Measurements from ENCODE around the gene DNAH9.

DNAH9 gene

DNA sequence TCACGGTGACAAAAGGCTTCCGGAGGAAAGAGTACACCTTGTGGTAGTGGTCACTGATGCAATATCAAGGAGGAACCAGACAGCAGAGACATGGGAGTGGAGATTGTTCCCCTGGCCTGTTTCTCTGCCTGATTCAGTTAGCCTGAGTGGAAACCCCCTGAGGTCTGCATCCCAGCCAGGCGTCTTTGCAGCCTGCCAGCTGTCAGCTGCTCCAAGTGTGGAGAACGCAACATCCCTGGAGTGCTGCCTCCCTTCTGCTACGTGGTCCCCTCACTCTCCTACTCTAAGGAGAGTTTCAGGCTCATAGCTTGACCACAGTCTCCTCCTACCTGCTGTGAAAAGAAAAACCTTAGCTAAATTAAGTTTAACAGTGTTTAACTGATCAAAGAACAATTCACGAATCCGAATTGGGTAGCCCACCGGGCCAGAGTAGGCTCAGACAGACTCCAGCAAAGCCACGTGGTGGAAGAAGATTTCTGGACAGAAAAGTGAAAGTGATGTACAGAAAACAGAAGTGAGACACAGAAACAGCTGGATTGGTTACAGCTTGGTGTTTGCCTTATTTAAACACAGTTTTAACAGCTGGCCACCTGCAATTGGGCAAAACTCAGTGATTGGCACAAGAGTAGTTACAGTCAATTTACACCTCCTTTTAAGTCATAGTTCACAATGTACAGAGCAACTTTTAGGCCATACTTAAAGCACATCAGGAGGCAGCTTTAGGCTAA is 188.6 kb downstream of the DNAH9 start:
- no peaks in the 10 kb centered on the region for H3K36me3 ChIP-seq (ENCODE audit: control insufficient read depth, insufficient read depth, low read length)
- no peak for DNase-seq
- H3K4me1 ChIP-seq (ENCODE audit: control insufficient read depth, insufficient read depth, low read length, poor library complexity, severe bottlenecking): no peaks in the 10 kb centered on the region
- no peak overlapping the region for H3K27ac ChIP-seq (ENCODE audit: insufficient read depth, low read length, poor library complexity, severe bottlenecking)
- no peaks in the 10 kb centered on the region for H3K9me3 ChIP-seq (ENCODE audit: control insufficient read depth, low read length)
- no peak overlapping the region for H3K4me3 ChIP-seq (ENCODE audit: insufficient read depth, low read depth, low read length, poor library complexity, severe bottlenecking)
- no peaks in the 10 kb centered on the region for H3K27me3 ChIP-seq (replicated peaks; ENCODE audit: control insufficient read depth, insufficient read depth, low read length, poor library complexity, severe bottlenecking)

DNA sequence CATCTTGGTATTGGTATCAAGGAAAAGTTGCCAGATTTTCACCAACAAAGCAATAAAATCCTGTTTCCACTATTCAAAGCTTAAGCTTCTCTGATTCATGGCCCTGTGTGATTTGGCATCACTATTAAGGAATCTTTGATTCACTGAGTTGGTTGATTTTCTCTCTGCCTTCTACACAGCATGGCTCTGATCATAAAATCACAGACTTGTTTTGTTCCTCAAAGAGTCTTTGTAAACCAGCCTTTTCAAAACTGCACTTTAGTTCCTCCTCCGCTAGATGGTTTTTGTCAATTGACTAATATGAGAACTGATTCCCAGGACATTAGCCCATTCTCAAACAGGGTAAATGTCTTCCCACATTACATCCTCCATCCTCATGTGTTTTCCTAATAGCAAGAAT is 197.6 kb downstream of the DNAH9 start:
- Histone ChIP-seq H3K27ac (ENCODE audit: insufficient read depth, low read length, poor library complexity, severe bottlenecking) (no peak overlapping the region), H3K27me3 (replicated peaks; ENCODE audit: control insufficient read depth, insufficient read depth, low read length, poor library complexity, severe bottlenecking) (no peaks in the 10 kb centered on the region), H3K36me3 (ENCODE audit: control insufficient read depth, insufficient read depth, low read length) (no peaks in the 10 kb centered on the region), H3K4me1 (ENCODE audit: control insufficient read depth, insufficient read depth, low read length, poor library complexity, severe bottlenecking) (no peaks in the 10 kb centered on the region), H3K4me3 (ENCODE audit: insufficient read depth, low read depth, low read length, poor library complexity, severe bottlenecking) (no peak overlapping the region), H3K9me3 (ENCODE audit: control insufficient read depth, low read length) (no peaks in the 10 kb centered on the region)
- DNase-seq: no peak

DNA sequence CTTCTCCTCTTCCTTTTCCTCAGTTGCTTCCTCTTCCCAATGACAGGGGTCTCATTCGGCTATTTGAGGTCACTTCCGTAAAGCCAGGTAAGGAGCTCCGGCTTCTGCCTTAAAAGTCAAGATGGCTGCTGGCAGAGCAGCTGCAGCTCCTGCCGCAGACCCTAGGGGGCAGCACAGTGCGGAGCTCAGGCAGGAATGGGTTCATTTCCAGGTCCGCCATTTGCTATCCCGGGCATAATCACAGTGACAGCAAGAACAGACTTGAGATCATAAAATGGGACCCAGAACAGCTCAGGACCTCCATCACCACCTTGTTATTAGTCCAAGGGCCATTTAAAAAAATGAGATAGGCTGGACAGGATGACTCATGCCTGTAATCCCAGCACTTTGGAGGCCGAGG is 199.5 kb downstream of the DNAH9 start:
- DNase-seq: no peak
- Histone ChIP-seq H3K4me1 (ENCODE audit: control insufficient read depth, insufficient read depth, low read length, poor library complexity, severe bottlenecking) (no peaks in the 10 kb centered on the region), H3K9me3 (ENCODE audit: control insufficient read depth, low read length) (no peaks in the 10 kb centered on the region), H3K36me3 (ENCODE audit: control insufficient read depth, insufficient read depth, low read length) (no peaks in the 10 kb centered on the region), H3K4me3 (ENCODE audit: insufficient read depth, low read depth, low read length, poor library complexity, severe bottlenecking) (no peak overlapping the region), H3K27ac (ENCODE audit: insufficient read depth, low read length, poor library complexity, severe bottlenecking) (no peak overlapping the region), H3K27me3 (replicated peaks; ENCODE audit: control insufficient read depth, insufficient read depth, low read length, poor library complexity, severe bottlenecking) (no peaks in the 10 kb centered on the region)

DNA sequence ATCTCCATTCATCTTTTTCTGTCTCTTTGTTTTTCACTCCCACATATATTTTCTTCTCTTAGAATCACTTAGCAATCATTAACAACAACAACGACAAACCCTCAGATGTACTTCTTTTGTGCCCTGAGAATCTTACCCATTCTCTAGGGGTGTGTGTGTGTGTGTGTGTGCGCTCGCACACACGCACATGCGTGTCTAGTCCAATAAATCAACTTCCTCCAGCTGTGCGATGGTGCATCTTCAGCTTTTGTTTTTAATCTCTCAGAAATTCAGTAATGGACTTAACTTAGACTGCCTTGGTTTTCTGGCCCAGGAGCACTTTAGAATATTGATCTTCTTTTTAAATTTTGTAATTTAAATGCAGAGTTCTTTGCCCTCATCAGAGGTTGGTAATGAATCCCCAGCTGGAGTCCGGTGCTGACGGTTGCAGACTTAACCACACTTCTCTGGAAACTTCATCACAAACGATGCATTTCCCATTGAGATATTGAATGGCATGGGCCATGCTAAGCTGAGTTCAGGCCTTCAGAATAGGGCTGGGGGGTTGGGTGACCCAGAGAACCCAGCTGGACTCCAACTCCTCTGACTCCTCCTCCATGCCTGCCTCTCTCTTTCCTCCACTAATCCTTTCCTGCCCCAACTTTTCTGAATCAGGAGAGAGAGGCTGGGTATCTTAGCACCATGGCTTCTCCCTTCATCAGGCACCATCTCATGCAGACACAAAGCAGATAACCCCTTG is 205.1 kb downstream of the DNAH9 start:
- Histone ChIP-seq H3K4me1 (ENCODE audit: control insufficient read depth, insufficient read depth, low read length, poor library complexity, severe bottlenecking) (no peaks in the 10 kb centered on the region), H3K9me3 (ENCODE audit: control insufficient read depth, low read length) (no peaks in the 10 kb centered on the region), H3K27ac (ENCODE audit: insufficient read depth, low read length, poor library complexity, severe bottlenecking) (no peak overlapping the region), H3K27me3 (replicated peaks; ENCODE audit: control insufficient read depth, insufficient read depth, low read length, poor library complexity, severe bottlenecking) (no peaks in the 10 kb centered on the region), H3K4me3 (ENCODE audit: insufficient read depth, low read depth, low read length, poor library complexity, severe bottlenecking) (no peak overlapping the region), H3K36me3 (ENCODE audit: control insufficient read depth, insufficient read depth, low read length) (no peaks in the 10 kb centered on the region)
- no peak for DNase-seq

DNA sequence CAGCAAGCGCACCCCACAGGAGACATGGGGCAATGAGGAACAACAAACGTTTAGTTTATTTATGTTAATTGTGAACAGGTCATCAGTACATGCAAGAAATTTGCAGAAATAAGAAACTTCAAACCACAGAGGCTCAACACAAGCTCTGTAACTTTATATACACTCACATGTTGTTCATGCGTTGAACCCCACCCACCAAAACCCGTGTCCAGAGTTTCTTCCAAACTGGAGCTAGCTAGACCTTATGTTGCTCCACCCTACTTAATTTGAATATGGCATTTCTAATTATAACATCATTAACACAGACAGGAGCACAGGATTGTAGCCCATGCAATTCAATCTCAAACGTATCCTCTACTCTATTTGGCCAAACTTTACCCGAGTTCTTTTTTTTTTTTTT is 206.9 kb downstream of the DNAH9 start:
- Histone ChIP-seq H3K4me3 (ENCODE audit: insufficient read depth, low read depth, low read length, poor library complexity, severe bottlenecking) (no peak overlapping the region), H3K27me3 (replicated peaks; ENCODE audit: control insufficient read depth, insufficient read depth, low read length, poor library complexity, severe bottlenecking) (no peaks in the 10 kb centered on the region), H3K9me3 (ENCODE audit: control insufficient read depth, low read length) (no peaks in the 10 kb centered on the region), H3K4me1 (ENCODE audit: control insufficient read depth, insufficient read depth, low read length, poor library complexity, severe bottlenecking) (no peaks in the 10 kb centered on the region), H3K36me3 (ENCODE audit: control insufficient read depth, insufficient read depth, low read length) (no peaks in the 10 kb centered on the region), H3K27ac (ENCODE audit: insufficient read depth, low read length, poor library complexity, severe bottlenecking) (no peak overlapping the region)
- no peak for DNase-seq

DNA sequence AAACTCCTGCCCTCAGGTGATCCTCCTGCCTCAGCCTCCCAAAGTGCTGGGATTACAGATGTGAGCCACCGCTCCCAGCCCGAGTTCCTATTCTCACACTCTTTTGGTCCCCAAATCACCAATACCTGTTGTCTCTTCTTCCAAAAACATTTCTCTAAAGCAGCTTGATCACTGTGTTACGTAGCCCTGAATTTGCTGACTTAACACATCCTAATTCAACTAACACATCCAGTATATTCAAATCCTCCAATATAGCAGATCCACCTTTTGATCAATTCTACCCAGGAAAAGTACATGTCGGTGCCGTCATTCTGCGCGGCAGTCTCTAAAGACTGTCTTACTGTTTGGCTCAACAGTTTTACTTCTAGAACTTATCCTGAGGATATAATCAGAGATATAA is 207.7 kb downstream of the DNAH9 start:
- H3K4me3 ChIP-seq (ENCODE audit: insufficient read depth, low read depth, low read length, poor library complexity, severe bottlenecking): no peak overlapping the region
- no peaks in the 10 kb centered on the region for H3K36me3 ChIP-seq (ENCODE audit: control insufficient read depth, insufficient read depth, low read length)
- H3K27ac ChIP-seq (ENCODE audit: insufficient read depth, low read length, poor library complexity, severe bottlenecking): no peak overlapping the region
- no peaks in the 10 kb centered on the region for H3K9me3 ChIP-seq (ENCODE audit: control insufficient read depth, low read length)
- H3K27me3 ChIP-seq (replicated peaks; ENCODE audit: control insufficient read depth, insufficient read depth, low read length, poor library complexity, severe bottlenecking): no peaks in the 10 kb centered on the region
- H3K4me1 ChIP-seq (ENCODE audit: control insufficient read depth, insufficient read depth, low read length, poor library complexity, severe bottlenecking): no peaks in the 10 kb centered on the region
- DNase-seq: no peak

DNA sequence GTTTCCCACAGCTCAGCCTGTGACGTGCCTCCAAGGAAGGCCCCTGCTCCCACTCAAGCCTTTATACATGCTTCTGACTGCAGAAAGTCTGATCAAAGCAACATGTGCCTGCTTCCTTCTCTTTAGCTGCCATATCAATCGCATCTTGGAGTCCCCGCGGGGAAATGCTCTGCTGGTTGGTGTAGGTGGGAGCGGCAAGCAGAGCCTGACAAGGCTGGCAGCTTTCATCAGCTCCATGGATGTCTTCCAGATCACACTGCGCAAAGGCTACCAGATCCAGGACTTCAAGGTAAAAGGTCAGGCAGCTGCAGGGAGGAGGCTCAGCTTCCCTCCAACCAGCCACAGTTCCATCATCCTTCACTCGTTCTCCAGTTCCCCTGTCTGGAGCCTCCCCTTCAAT is 209.3 kb downstream of the DNAH9 start:
- Histone ChIP-seq H3K4me1 (ENCODE audit: control insufficient read depth, insufficient read depth, low read length, poor library complexity, severe bottlenecking) (no peaks in the 10 kb centered on the region), H3K9me3 (ENCODE audit: control insufficient read depth, low read length) (no peaks in the 10 kb centered on the region), H3K27ac (ENCODE audit: insufficient read depth, low read length, poor library complexity, severe bottlenecking) (no peak overlapping the region), H3K27me3 (replicated peaks; ENCODE audit: control insufficient read depth, insufficient read depth, low read length, poor library complexity, severe bottlenecking) (no peaks in the 10 kb centered on the region), H3K4me3 (ENCODE audit: insufficient read depth, low read depth, low read length, poor library complexity, severe bottlenecking) (no peak overlapping the region), H3K36me3 (ENCODE audit: control insufficient read depth, insufficient read depth, low read length) (no peaks in the 10 kb centered on the region)
- no peak for DNase-seq

DNA sequence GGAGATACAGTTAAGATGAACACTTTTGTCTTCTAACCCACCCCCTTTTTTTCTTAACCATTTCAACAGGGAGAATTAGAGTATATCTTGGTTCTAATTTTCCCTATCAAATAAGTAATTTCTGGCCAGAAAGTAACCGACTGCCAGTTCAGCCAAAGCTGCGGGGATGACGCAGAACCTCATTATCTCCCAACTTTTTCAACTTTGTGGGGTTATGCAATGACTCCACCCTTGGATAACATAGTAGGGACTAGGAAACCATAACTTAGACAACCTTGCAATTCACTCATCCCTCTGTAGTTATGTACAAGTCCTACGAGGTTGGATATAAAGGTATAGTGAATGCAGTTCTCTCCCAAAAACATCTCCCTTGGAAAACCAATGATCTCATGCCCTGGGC is 215.0 kb downstream of the DNAH9 start:
- DNase-seq: no peak
- no peak overlapping the region for H3K27ac ChIP-seq (ENCODE audit: insufficient read depth, low read length, poor library complexity, severe bottlenecking)
- no peaks in the 10 kb centered on the region for H3K27me3 ChIP-seq (replicated peaks; ENCODE audit: control insufficient read depth, insufficient read depth, low read length, poor library complexity, severe bottlenecking)
- H3K9me3 ChIP-seq (ENCODE audit: control insufficient read depth, low read length): no peaks in the 10 kb centered on the region
- no peaks in the 10 kb centered on the region for H3K36me3 ChIP-seq (ENCODE audit: control insufficient read depth, insufficient read depth, low read length)
- H3K4me3 ChIP-seq (ENCODE audit: insufficient read depth, low read depth, low read length, poor library complexity, severe bottlenecking): no peak overlapping the region
- H3K4me1 ChIP-seq (ENCODE audit: control insufficient read depth, insufficient read depth, low read length, poor library complexity, severe bottlenecking): no peaks in the 10 kb centered on the region

DNA sequence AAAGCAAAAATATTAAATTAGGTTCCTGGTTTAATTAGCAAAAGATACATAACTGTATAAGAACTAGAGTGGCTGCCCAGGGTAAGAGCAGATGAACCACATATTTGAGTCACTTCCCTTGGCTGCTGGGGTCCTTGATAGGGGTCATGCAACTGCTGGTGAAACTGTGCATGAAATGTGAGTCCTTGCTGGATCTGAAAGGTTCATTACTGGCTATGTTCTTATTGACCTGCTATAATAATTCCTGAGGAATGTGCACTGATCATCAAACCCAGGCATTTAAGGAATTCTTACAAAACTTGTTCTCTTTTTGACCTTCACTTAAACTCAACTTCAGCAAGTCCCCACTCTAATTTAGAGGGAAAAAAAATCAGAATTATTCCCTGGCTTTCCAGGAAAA is 215.6 kb downstream of the DNAH9 start:
- Histone ChIP-seq H3K4me3 (ENCODE audit: insufficient read depth, low read depth, low read length, poor library complexity, severe bottlenecking) (no peak overlapping the region), H3K27me3 (replicated peaks; ENCODE audit: control insufficient read depth, insufficient read depth, low read length, poor library complexity, severe bottlenecking) (no peaks in the 10 kb centered on the region), H3K4me1 (ENCODE audit: control insufficient read depth, insufficient read depth, low read length, poor library complexity, severe bottlenecking) (no peaks in the 10 kb centered on the region), H3K9me3 (ENCODE audit: control insufficient read depth, low read length) (no peaks in the 10 kb centered on the region), H3K36me3 (ENCODE audit: control insufficient read depth, insufficient read depth, low read length) (no peaks in the 10 kb centered on the region), H3K27ac (ENCODE audit: insufficient read depth, low read length, poor library complexity, severe bottlenecking) (no peak overlapping the region)
- DNase-seq: no peak

DNA sequence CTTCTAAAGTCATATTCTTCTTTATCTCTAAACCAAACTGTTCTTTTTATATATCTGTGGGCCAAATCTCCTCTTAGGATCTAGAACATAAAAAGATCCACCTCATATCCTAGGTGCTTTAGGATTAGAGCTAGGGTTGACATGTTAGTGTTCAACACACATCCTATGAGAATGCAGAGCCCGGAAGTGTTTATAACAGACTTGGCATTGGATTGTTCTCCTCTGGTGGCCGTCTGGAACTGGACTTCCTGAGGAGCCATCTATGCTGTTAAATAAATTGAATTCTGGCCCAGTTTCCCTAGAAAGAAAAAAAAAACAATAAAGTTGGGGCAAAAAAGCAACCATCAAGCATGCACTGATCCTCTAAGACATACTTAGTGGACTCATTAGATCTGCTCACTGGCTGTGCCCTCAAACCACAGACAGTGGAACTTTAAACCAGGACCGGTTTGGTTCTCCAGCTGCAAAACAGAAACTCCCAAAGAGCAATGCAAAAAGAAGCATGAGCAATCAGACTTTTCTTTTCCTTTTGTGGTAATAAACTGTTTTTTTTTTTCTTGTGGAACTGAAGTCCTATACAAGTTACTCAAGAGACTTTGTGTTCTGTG is 216.5 kb downstream of the DNAH9 start:
- no peaks in the 10 kb centered on the region for H3K36me3 ChIP-seq (ENCODE audit: control insufficient read depth, insufficient read depth, low read length)
- H3K27me3 ChIP-seq (replicated peaks; ENCODE audit: control insufficient read depth, insufficient read depth, low read length, poor library complexity, severe bottlenecking): no peaks in the 10 kb centered on the region
- no peaks in the 10 kb centered on the region for H3K9me3 ChIP-seq (ENCODE audit: control insufficient read depth, low read length)
- DNase-seq: no peak
- no peak overlapping the region for H3K4me3 ChIP-seq (ENCODE audit: insufficient read depth, low read depth, low read length, poor library complexity, severe bottlenecking)
- H3K4me1 ChIP-seq (ENCODE audit: control insufficient read depth, insufficient read depth, low read length, poor library complexity, severe bottlenecking): no peaks in the 10 kb centered on the region
- no peak overlapping the region for H3K27ac ChIP-seq (ENCODE audit: insufficient read depth, low read length, poor library complexity, severe bottlenecking)
